ENCODE results near the gene BOLA3.

GRCh38 chr2:74101574-74102300 lies 46.0 kb downstream of the BOLA3 start:
- no peak for TF ChIP-seq CTCF (IDR thresholded peaks at IDR 0.05; ENCODE audit: low read length)
- no peak for TF ChIP-seq EZH2 (IDR thresholded peaks at IDR 0.05; ENCODE audit: borderline replicate concordance, low read length)

All from OCI-LY1 (cell line).